Choroid plexus epithelial cell (primary cell): Measurements from ENCODE around the gene DVL1.

ENCODE experiments used
- DNase-seq: peaks from one replicate; pipeline ENCODE4 v3.0.0-alpha.2; 2010; ENCODE audit warnings: low read depth
- H3K4me3 ChIP-seq: 2 replicates; pipeline ENCODE4 v1.5.1; 2011; ENCODE audit warnings: low read depth, mild to moderate bottlenecking, control low read depth, low read length, moderate library complexity
- TF ChIP-seq, protein P1 (sequence below): conservative IDR thresholded peaks from 2 replicates; pipeline ENCODE4 v1.5.1; 2011; ENCODE audit warnings: low read depth, mild to moderate bottlenecking, control low read depth, inconsistent platforms, low read length, moderate library complexity

Gene DVL1

DNA sequence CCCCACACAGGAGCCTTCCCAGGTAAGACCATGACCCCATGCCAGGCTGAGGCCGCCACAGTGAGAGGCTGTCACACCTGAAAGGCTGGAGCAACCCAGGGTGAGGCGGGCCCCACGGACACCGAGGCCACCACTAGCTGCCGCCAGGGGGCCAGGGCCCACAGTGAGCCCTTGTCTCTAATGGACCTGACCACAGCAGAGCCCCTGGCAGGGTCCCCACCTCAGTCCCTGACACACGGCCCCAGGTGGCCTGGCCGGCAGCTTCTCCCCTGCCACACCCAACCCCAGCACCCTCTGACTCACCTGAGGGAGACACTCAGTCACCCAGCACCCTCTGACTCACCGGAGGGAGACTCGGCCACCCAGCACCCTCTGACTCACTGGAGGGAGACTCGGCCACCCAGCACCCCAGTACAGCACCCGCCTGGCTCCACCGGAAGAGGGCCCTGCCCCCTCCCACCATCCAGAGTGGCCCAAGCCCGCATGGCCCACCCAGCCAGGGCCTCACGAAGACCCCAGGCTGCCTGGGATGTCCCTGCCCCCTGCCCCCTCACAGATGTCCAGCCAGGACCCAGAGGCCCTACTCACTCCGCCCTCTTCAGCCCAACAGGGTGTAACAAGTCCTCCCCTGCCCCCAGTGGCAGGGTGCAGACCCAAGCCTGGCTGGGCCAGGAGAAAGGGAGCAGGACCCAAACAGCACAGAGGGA is 4.4 kb downstream of the DVL1 start:
- DNase-seq, result peak; percentile 51
- H3K4me3 ChIP-seq, result no peak overlapping the region
- TF ChIP-seq, protein P1, sequence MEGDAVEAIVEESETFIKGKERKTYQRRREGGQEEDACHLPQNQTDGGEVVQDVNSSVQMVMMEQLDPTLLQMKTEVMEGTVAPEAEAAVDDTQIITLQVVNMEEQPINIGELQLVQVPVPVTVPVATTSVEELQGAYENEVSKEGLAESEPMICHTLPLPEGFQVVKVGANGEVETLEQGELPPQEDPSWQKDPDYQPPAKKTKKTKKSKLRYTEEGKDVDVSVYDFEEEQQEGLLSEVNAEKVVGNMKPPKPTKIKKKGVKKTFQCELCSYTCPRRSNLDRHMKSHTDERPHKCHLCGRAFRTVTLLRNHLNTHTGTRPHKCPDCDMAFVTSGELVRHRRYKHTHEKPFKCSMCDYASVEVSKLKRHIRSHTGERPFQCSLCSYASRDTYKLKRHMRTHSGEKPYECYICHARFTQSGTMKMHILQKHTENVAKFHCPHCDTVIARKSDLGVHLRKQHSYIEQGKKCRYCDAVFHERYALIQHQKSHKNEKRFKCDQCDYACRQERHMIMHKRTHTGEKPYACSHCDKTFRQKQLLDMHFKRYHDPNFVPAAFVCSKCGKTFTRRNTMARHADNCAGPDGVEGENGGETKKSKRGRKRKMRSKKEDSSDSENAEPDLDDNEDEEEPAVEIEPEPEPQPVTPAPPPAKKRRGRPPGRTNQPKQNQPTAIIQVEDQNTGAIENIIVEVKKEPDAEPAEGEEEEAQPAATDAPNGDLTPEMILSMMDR, result peak; percentile 60

DNA sequence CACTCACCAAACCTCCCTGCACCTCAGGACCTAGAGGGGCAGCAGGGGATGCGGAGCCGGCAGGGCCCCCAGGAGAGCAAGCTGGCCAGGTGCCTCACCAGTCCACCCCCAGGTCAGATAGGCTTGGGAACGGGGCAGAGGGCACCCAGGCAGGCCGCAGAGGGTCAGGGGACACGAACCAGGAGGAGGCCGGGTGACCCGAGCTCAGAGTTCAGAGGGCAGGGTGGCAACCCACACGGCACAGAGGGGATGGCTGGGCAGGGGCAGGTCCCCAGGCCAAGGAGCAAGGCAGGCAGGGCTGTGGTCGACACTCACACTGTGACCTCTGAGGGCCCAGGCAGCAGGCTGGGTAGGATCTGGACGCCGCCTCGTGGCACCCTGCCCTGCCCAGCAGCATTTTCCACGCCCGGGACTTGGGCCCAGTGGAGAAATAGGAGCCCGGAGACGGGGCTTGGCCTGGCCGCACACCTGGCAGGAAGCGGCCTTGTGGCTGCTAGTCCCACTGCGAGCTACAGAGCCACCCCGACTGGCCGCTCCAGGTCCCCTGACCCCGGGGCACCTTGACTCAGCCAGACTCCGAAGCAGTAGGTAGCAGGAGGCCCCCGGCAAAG is 5.3 kb downstream of the DVL1 start:
- no peak for DNase-seq
- H3K4me3 ChIP-seq, result no peak overlapping the region

DNA sequence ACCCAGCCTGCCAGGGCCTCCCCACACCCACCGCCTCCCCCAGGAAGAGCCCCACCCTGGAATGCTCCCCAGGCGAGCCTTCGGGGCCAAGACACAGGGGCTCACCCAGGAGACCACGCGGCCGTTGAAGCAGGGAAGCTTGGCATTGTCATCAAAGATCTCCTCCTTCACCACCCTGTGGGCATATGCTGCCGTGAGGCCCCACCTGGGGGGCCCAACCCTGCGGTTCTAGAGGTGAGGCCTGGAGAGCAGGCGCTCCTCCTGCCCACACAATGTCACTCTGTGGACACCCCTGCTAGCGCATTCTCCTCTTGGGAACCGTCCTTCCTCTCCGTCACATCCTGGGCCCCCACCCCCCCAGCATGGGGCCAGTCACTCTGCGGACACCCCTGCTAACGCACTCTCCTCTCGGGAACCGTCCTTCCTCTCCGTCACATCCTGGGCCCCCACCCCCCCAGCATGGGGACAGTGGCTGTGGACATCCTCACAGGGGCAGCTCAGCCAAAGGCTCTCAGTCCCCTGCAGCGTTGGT is 6.6 kb downstream of the DVL1 start:
- no peak for DNase-seq
- no peak overlapping the region for H3K4me3 ChIP-seq
- TF ChIP-seq, protein P1, result no peak

More for the DNA sequence above, 5.3 kb downstream of the DVL1 start:
- TF ChIP-seq, protein P1, result no peak

DNA sequence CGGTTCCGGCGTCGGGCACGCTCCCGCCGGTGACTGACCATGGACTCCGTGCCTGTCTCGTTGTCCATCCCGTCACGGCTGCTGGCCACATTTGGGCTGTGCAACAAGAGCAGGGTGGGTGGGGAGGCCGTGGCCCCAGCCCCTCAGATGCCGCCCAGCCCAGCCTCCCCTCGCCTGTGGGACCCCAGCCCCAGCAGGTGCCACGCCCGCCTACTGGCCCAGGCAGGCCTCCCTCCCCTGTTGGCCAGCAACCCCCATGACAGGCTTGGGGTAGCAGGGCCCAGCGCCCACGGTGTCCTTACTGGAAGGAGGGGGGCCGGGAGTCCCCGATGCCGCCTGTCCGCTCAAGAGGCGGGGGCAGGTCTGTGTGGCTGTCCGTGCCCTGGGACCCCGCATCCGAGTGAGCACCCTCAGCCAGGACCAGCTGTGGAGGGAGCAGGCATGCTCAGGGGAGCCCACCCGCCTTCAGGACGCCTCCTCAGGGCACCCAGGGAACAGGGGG is 7.1 kb downstream of the DVL1 start:
- TF ChIP-seq, protein P1, result no peak
- DNase-seq, result no peak
- H3K4me3 ChIP-seq, result no peak overlapping the region

DNA sequence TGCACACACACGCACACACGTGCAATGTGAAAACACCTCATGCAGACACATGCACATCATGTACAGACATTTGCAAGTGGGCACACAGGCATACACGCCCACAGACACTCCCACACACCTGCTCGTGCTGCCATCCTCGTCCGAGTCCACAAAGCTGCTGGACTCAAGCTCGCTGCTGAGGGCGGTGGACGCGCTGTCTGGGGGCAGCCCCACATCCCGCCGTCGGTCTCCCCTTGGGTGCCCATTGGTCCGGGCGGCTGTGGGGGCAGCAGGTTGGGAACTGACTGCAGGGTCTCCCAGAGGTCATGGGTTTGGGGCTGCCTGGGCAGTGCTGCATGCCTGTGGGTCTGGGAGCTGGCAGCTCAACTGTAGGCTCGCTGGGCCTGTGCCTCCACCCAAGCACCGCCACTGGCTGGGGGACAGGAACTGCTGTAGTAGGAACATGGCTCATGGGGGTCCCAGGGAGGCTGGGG is 7.6 kb downstream of the DVL1 start:
- DNase-seq, result no peak
- TF ChIP-seq, protein P1, result no peak
- no peak overlapping the region for H3K4me3 ChIP-seq

DNA sequence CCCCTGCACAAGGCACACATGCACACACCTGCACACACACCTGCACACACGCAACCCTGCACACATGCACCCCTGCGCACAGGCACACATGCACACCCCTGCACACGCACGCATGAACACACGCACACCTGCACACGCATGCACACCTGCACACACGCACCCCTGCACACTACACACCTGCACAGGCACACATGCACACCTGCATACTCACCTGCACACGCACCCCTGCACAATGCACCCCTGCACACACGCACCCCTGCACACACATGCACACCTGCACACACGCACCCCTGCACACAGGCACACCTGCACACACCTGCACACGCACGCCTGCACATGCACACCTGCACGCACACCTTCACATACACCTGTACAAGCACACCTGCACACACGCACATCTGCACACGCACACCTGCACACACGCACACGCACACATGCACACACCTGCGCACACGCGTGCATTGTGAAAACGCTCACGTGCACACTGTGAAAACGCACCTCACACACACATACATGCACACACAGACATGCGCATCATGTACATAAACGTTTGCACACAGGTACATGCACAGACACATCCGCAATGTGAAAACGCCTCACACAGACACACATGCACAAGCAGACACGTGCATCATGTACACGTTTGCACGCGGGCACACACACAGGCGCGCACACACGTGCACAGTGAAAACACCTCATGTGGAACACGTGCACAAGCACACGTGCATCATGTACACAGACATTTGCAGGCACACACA is 8.2 kb downstream of the DVL1 start:
- TF ChIP-seq, protein P1, result no peak
- H3K4me3 ChIP-seq, result no peak overlapping the region

More for the DNA sequence above, 8.2 kb downstream of the DVL1 start:
- no peak for DNase-seq
